ENCODE results near the gene PITHD1.

DNA sequence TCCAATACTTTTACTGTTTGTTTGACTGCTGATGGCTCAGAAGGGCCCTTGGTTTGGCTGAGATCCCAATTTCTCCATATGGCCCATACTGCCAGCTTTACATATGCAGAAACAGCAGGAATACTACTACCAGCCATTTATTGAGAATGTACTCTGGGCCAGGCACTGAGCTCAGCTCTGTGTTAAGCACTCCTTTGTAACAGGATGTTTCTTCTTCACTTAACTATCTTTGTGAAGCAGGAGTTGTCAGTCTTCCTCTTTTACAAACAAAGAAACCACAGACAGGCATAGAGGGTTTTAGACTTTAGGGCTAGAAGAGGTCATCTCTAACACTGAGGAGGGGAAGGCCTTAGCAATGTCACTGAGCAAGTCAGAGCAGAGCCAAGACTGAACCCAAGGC is 38.7 kb downstream of the PITHD1 start:
- TF ChIP-seq PAX5 (IDR thresholded peaks at IDR 0.05; ENCODE audit: borderline replicate concordance, low read depth, low read length) = no peak
- TF ChIP-seq, protein P1, sequence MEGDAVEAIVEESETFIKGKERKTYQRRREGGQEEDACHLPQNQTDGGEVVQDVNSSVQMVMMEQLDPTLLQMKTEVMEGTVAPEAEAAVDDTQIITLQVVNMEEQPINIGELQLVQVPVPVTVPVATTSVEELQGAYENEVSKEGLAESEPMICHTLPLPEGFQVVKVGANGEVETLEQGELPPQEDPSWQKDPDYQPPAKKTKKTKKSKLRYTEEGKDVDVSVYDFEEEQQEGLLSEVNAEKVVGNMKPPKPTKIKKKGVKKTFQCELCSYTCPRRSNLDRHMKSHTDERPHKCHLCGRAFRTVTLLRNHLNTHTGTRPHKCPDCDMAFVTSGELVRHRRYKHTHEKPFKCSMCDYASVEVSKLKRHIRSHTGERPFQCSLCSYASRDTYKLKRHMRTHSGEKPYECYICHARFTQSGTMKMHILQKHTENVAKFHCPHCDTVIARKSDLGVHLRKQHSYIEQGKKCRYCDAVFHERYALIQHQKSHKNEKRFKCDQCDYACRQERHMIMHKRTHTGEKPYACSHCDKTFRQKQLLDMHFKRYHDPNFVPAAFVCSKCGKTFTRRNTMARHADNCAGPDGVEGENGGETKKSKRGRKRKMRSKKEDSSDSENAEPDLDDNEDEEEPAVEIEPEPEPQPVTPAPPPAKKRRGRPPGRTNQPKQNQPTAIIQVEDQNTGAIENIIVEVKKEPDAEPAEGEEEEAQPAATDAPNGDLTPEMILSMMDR (IDR thresholded peaks at IDR 0.05 in 2 of 3, conservative IDR thresholded peaks at IDR 0.05 in 1 of 3; ENCODE audit: control insufficient read depth in 2 of 3, extremely low read depth in 1 of 3, insufficient read depth in 1 of 3, low read depth in 3 of 3, low read length in 3 of 3) = no peak
- no peak for TF ChIP-seq RCOR1 (conservative IDR thresholded peaks at IDR 0.05; ENCODE audit: low read depth, low read length)
- TF ChIP-seq POLR2AphosphoS5 (IDR thresholded peaks at IDR 0.05; ENCODE audit: low read length) = no peak
- TF ChIP-seq EZH2 (IDR thresholded peaks at IDR 0.05; ENCODE audit: borderline replicate concordance, control insufficient read depth, low read depth, low read length) = no peak
- TF ChIP-seq ZNF24 (IDR thresholded peaks at IDR 0.05) = no peak
- TF ChIP-seq BRCA1 (IDR thresholded peaks at IDR 0.05; ENCODE audit: low read depth, low read length) = no peak
- TF ChIP-seq NBN (IDR thresholded peaks at IDR 0.05) = no peak

All from GM12878 (cell line).